ENCODE results near the gene CD28. TPM values are rescaled to one million over a fixed set of nuclear protein-coding genes. Genes with fewer than 3 reads are reported as not detected.

CD28 gene
- total RNA-seq, 2 donors from 2014 or later = 1.5 to 1.9 TPM

GRCh38 chr2:203744091-203744490 lies 37.7 kb downstream of the CD28 start:
- no peak for DNase-seq
- Histone ChIP-seq H3K27me3 (no peaks in the 10 kb centered on the region), H3K4me1 (no peaks in the 10 kb centered on the region), H3K9me3 (no peaks in the 10 kb centered on the region), H3K9ac (ENCODE audit: low read depth in 2 of 2, low read length in 2 of 2) (no peak overlapping the region), H3K4me3 (no peak overlapping the region), H3K27ac (no peak overlapping the region), H3K36me3 (no peaks in the 10 kb centered on the region)
- intact Hi-C loops (cut with DNase I) = no loop called here
- TF ChIP-seq CTCF (IDR thresholded peaks at IDR 0.05) = no peak

GRCh38 chr2:203745267-203745666 lies 38.8 kb downstream of the CD28 start:
- intact Hi-C loops (cut with DNase I) = no loop called here
- Histone ChIP-seq H3K4me3 (no peak overlapping the region), H3K9me3 (no peaks in the 10 kb centered on the region), H3K27ac (no peak overlapping the region), H3K36me3 (no peaks in the 10 kb centered on the region), H3K9ac (ENCODE audit: low read depth in 2 of 2, low read length in 2 of 2) (no peak overlapping the region), H3K4me1 (no peaks in the 10 kb centered on the region), H3K27me3 (no peaks in the 10 kb centered on the region)
- TF ChIP-seq CTCF (IDR thresholded peaks at IDR 0.05) = no peak
- no peak for DNase-seq

- H3K9me3 ChIP-seq = no peaks in the 10 kb centered on the region
- intact Hi-C loops (cut with DNase I) = no loop called here
- no peak overlapping the region for H3K9ac ChIP-seq (ENCODE audit: low read depth in 2 of 2, low read length in 2 of 2)
- no peaks in the 10 kb centered on the region for H3K27me3 ChIP-seq
- no peak for TF ChIP-seq CTCF (IDR thresholded peaks at IDR 0.05)
- H3K4me3 ChIP-seq = no peak overlapping the region
- H3K4me1 ChIP-seq = no peaks in the 10 kb centered on the region
- H3K36me3 ChIP-seq = no peaks in the 10 kb centered on the region
- no peak for DNase-seq
- no peak overlapping the region for H3K27ac ChIP-seq
These were observed 42.1 kb downstream of the CD28 start for GRCh38 chr2:203748331-203749126.

GRCh38 chr2:203750346-203751068 lies 44.1 kb downstream of the CD28 start:
- intact Hi-C loops (cut with DNase I) = no loop called here
- H3K36me3 ChIP-seq = no peaks in the 10 kb centered on the region
- no peaks in the 10 kb centered on the region for H3K27me3 ChIP-seq
- TF ChIP-seq CTCF (IDR thresholded peaks at IDR 0.05) = no peak
- DNase-seq = no peak
- H3K9me3 ChIP-seq = no peaks in the 10 kb centered on the region
- no peak overlapping the region for H3K9ac ChIP-seq (ENCODE audit: low read depth in 2 of 2, low read length in 2 of 2)
- no peak overlapping the region for H3K4me3 ChIP-seq
- H3K4me1 ChIP-seq = no peaks in the 10 kb centered on the region
- H3K27ac ChIP-seq = no peak overlapping the region

- Histone ChIP-seq H3K27me3 (no peaks in the 10 kb centered on the region), H3K27ac (no peak overlapping the region), H3K36me3 (no peaks in the 10 kb centered on the region), H3K9ac (ENCODE audit: low read depth in 2 of 2, low read length in 2 of 2) (no peak overlapping the region), H3K4me1 (no peaks in the 10 kb centered on the region), H3K9me3 (no peaks in the 10 kb centered on the region), H3K4me3 (no peak overlapping the region)
- intact Hi-C loops (cut with DNase I) = no loop called here
- no peak for TF ChIP-seq CTCF (IDR thresholded peaks at IDR 0.05)
- no peak for DNase-seq
These were observed 45.3 kb downstream of the CD28 start for GRCh38 chr2:203751685-203752271.
